ENCODE results near the gene RMI1.
"Not testable (repeated sequence)": the region's sequence is repeated elsewhere in the genome, so short reads cannot be mapped to it uniquely, and the experiment has no call there.

RMI1 gene

GRCh38 chr9:84024041-84024575 is 43.5 kb downstream of the RMI1 start:
- no peak for DNase-seq

- DNase-seq = no peak
These were observed 46.6 kb downstream of the RMI1 start for GRCh38 chr9:84027201-84027600.

GRCh38 chr9:84031534-84031933 is 50.9 kb downstream of the RMI1 start:
- no peak for DNase-seq

DNA sequence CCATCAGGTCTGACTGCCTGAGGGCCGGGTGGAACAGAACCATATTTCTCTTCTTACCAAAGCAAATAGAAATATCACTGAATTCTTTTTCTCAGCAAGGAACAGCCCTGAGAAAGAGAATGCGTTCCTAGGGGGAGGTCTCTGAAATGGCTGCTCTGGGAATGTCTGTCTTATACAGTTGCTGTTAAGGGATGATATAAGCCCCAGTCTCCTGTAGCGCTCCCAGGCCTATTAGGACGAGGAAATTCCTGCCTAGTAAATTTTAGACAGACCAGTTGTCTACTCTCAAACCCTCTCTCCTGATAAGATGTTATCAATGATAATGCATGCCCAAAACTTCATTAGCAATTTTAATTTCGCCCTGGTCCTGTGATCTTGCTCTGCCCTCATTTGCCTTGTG is 61.3 kb downstream of the RMI1 start:
- not testable (repeated sequence) for DNase-seq

- DNase-seq = no peak
These were observed 65.0 kb downstream of the RMI1 start for GRCh38 chr9:84045481-84046097.

All from NCI-H526 treated with DMSO at 0.1 percent for 48 hours (cell line).